H1 (cell line): ENCODE measurements around the gene RRBP1. TPM values are rescaled to one million over a fixed set of nuclear protein-coding genes. Genes with fewer than 3 reads are reported as not detected.

Experiments used
- CTCF ChIA-PET: fragments of 300-600 bp; sonication (Branson Sonifier 250); formaldehyde crosslinking; loops from one replicate; lab custom pipeline; 2021; ENCODE audit not compliant: partially characterized antibody; lab: Charles Lee
- POLR2A ChIA-PET: fragments of 300-600 bp; sonication (Branson Sonifier 250); formaldehyde crosslinking; loops from one replicate; lab custom pipeline; 2021; ENCODE audit warnings: inconsistent platforms; ENCODE audit not compliant: partially characterized antibody; lab: Charles Lee
- DNase-seq, 2 experiments: peaks; one replicate each; pipeline versions ENCODE4 v3.0.0 to v3.0.0-alpha.2; 2010 to 2022; ENCODE audit warnings: low spot score in 2 of 2, low read depth in 1 of 2, mixed read lengths in 1 of 2
- FAIRE-seq: peaks from 2 replicates; lab custom pipeline; 2011; peaks lifted over from hg19 to GRCh38; lab: Jason Lieb, UNC
- H2AFZ ChIP-seq: 2 replicates; pipeline ENCODE4 v1.8.1; 2012; ENCODE audit warnings: low read length, inconsistent platforms
- H2AK5ac ChIP-seq: 2 replicates; pipeline ENCODE4 v1.6.1; 2013; ENCODE audit warnings: low read depth, low read length
- H2BK120ac ChIP-seq: replicated peaks from 2 replicates; pipeline ENCODE3; 2013; ENCODE audit warnings: low read depth, low read length, inconsistent platforms
- H2BK12ac ChIP-seq: 2 replicates; pipeline ENCODE4 v1.6.1; 2013; ENCODE audit warnings: low read depth, low read length
- H2BK15ac ChIP-seq: 2 replicates; pipeline ENCODE4 v1.6.1; 2013; ENCODE audit warnings: low read length
- H2BK20ac ChIP-seq: 2 replicates; pipeline ENCODE4 v1.6.1; 2013; ENCODE audit warnings: low read length
- H2BK5ac ChIP-seq: 2 replicates; pipeline ENCODE4 v1.6.1; 2013; ENCODE audit warnings: low read depth, low read length
- H3K14ac ChIP-seq: 2 replicates; pipeline ENCODE4 v1.6.1; 2013; ENCODE audit warnings: inconsistent platforms; ENCODE audit not compliant: insufficient read length
- H3K18ac ChIP-seq: 2 replicates; pipeline ENCODE4 v1.6.1; 2013; ENCODE audit warnings: low read length; ENCODE audit errors: extremely low read depth
- H3K23ac ChIP-seq: 2 replicates; pipeline ENCODE4 v1.6.1; 2013; ENCODE audit warnings: inconsistent platforms; ENCODE audit not compliant: insufficient read length
- H3K23me2 ChIP-seq: 2 replicates; pipeline ENCODE4 v1.6.1; 2013; ENCODE audit warnings: low read depth, low read length
- H3K27ac ChIP-seq: 2 replicates; pipeline ENCODE4 v1.6.1; 2011; ENCODE audit warnings: low read depth, low read length, inconsistent platforms
- H3K27me3 ChIP-seq, 4 experiments: replicated peaks in 1 of 4; 1 replicate in 1 of 4; 2 replicates in 3 of 4; pipeline versions ENCODE4 v1.6.1 to v1.8.1; 2011 to 2013; ENCODE audit warnings: low read length in 3 of 4, mild to moderate bottlenecking in 3 of 4, inconsistent platforms in 2 of 4, mixed read lengths in 2 of 4, moderate library complexity in 1 of 4; ENCODE audit not compliant: control insufficient read depth in 3 of 4, insufficient read depth in 3 of 4; ENCODE audit errors: extremely low read depth in 1 of 4
- H3K36me3 ChIP-seq, 4 experiments: 2 replicates each; pipeline versions ENCODE4 v1.6.1 to v1.8.1; 2011 to 2013; ENCODE audit warnings: mild to moderate bottlenecking in 4 of 4, low read length in 3 of 4, moderate library complexity in 2 of 4, control low read depth in 1 of 4, inconsistent platforms in 1 of 4; ENCODE audit not compliant: insufficient read depth in 4 of 4, control insufficient read depth in 2 of 4
- H3K4ac ChIP-seq: replicated peaks from 2 replicates; pipeline ENCODE3; 2013; ENCODE audit warnings: low read length, low read depth, mixed read lengths, inconsistent platforms; ENCODE audit not compliant: insufficient read length
- H3K4me1 ChIP-seq, 4 experiments: replicated peaks in 1 of 4; 1 replicate in 1 of 4; 2 replicates in 3 of 4; pipeline versions ENCODE4 v1.6.1 to v1.8.1; 2011 to 2013; ENCODE audit warnings: low read length in 3 of 4, inconsistent platforms in 2 of 4, mixed read lengths in 1 of 4; ENCODE audit not compliant: insufficient read depth in 4 of 4, control insufficient read depth in 3 of 4
- H3K4me2 ChIP-seq, 2 experiments: 2 replicates each; pipeline versions ENCODE4 v1.6.1 to v1.8.1; 2011 to 2013; ENCODE audit warnings: low read depth in 2 of 2, low read length in 2 of 2, control low read depth in 1 of 2, inconsistent platforms in 1 of 2, mild to moderate bottlenecking in 1 of 2; ENCODE audit not compliant: insufficient read depth in 1 of 2
- H3K4me3 ChIP-seq, 4 experiments: fragments of 200-600, 300-600 bp in 1 of 4; sonication (generic), shearing (Covaris generic), sonication (Bioruptor Twin) in 1 of 4; 2 replicates each; pipeline versions ENCODE4 v1.5.1 to v1.8.1; 2011 to 2016; ENCODE audit warnings: low read length in 4 of 4, low read depth in 3 of 4, control low read depth in 2 of 4, inconsistent platforms in 2 of 4, mild to moderate bottlenecking in 2 of 4, mixed read lengths in 1 of 4, moderate library complexity in 1 of 4; ENCODE audit not compliant: insufficient read depth in 2 of 4; ENCODE audit errors: extremely low read depth in 1 of 4
- H3K56ac ChIP-seq: replicated peaks from 2 replicates; pipeline ENCODE3; 2013; ENCODE audit warnings: low read depth, mild to moderate bottlenecking, mixed read lengths, low read length, inconsistent platforms; ENCODE audit not compliant: insufficient read length
- H3K79me1 ChIP-seq: 2 replicates; pipeline ENCODE4 v1.6.1; 2013; ENCODE audit warnings: low read depth, low read length, control low read depth
- H3K79me2 ChIP-seq, 2 experiments: 2 replicates each; pipeline versions ENCODE4 v1.6.1 to v1.8.1; 2012 to 2013; ENCODE audit warnings: low read length in 2 of 2, mild to moderate bottlenecking in 2 of 2, inconsistent platforms in 1 of 2; ENCODE audit not compliant: insufficient read depth in 2 of 2, control insufficient read depth in 1 of 2
- H3K9ac ChIP-seq, 4 experiments: replicated peaks in 1 of 4; 1 replicate in 1 of 4; 2 replicates in 3 of 4; pipeline versions ENCODE4 v1.6.1 to v1.8.1; 2011 to 2013; ENCODE audit warnings: low read depth in 3 of 4, low read length in 3 of 4, control low read depth in 2 of 4, mild to moderate bottlenecking in 2 of 4, moderate library complexity in 2 of 4, inconsistent platforms in 1 of 4; ENCODE audit errors: extremely low read depth in 1 of 4
- H3K9me3 ChIP-seq, 2 experiments: 2 replicates each; pipeline versions ENCODE4 v1.6.1 to v1.8.1; 2012 to 2013; ENCODE audit warnings: mild to moderate bottlenecking in 2 of 2, moderate library complexity in 2 of 2, control low read depth in 1 of 2, inconsistent platforms in 1 of 2, low read depth in 1 of 2, low read length in 1 of 2, mixed read lengths in 1 of 2; ENCODE audit not compliant: insufficient read depth in 2 of 2
- H4K20me1 ChIP-seq, 2 experiments: replicated peaks in 1 of 2; 2 replicates each; pipeline versions ENCODE3 to v1.8.1; 2011 to 2013; ENCODE audit warnings: inconsistent platforms in 2 of 2, low read length in 2 of 2, mild to moderate bottlenecking in 1 of 2; ENCODE audit not compliant: insufficient read depth in 2 of 2, control insufficient read depth in 1 of 2
- H4K5ac ChIP-seq: 2 replicates; pipeline ENCODE4 v1.6.1; 2013; ENCODE audit warnings: low read length, low read depth, mixed read lengths, inconsistent platforms; ENCODE audit not compliant: insufficient read length
- H4K8ac ChIP-seq: 2 replicates; pipeline ENCODE4 v1.8.0; 2013; ENCODE audit warnings: mild to moderate bottlenecking, moderate library complexity, low read length, inconsistent platforms; ENCODE audit not compliant: insufficient read depth; ENCODE audit errors: extremely low read depth
- H4K91ac ChIP-seq: replicated peaks from 2 replicates; pipeline ENCODE3; 2013; ENCODE audit warnings: low read length, mixed read lengths, inconsistent platforms; ENCODE audit not compliant: insufficient read length
- HDAC6 ChIP-seq: IDR thresholded peaks from one replicate; pipeline ENCODE4 v1.7.1; 2012; ENCODE audit warnings: low read depth, mild to moderate bottlenecking, inconsistent platforms, low read length, moderate library complexity
- WGBS, 2 experiments: shearing (Covaris generic) in 1 of 2; methylation state at CpG; one replicate each; pipeline versions ENCODE4 v1.1.6 to v1.1.7; 2013 to 2015; ENCODE audit warnings: low lambda C conversion rate in 2 of 2, mixed read lengths in 2 of 2, inconsistent platforms in 1 of 2, low coverage in 1 of 2, missing lambda C conversion rate in 1 of 2; ENCODE audit not compliant: insufficient replicate concordance in 2 of 2, insufficient coverage in 1 of 2, insufficient read length in 1 of 2; ENCODE audit errors: extremely low coverage in 1 of 2, missing lambda C conversion rate in 1 of 2; 5-methylcytosine and 5-hydroxymethylcytosine counted together
- polyA plus RNA-seq, 7 experiments: library from polyadenylated mRNA; depleted of rRNA in 3 of 7; stranded (reverse) in 5 of 7; unstranded in 2 of 7; fragments of >200 nt in 5 of 7; fragments of 200-250 nt in 2 of 7; gene quantifications; 1 replicate in 5 of 7; 2 replicates in 1 of 7; 4 replicates in 1 of 7; pipeline versions ENCODE4 v1.2.1 to v1.2.3, GENCODE V29; 2011 to 2013; ENCODE audit warnings: missing spikeins in 2 of 7, mixed read lengths in 2 of 7
- total RNA-seq: library from RNA; stranded (reverse); fragmentation: NEBNext Ultra II Directional; extraction: Animal tissue kit (Norgen Biotek cat#: 25700); gene quantifications from 2 replicates; pipeline ENCODE4 v1.2.1, GENCODE V29; 2021

RRBP1 gene
- total and polyA plus RNA-seq, 2 of the 8 experiments (the other 6 are each of a cell fraction or from before 2014, with no cell fraction given) = 15.9 to 157 TPM

GRCh38 chr20:17687800-17688199, 5.8 kb upstream of the RRBP1 start:
- H3K79me2 ChIP-seq = no peaks in the 10 kb centered on the region
- H2AFZ ChIP-seq = no peak overlapping the region
- H3K79me1 ChIP-seq = no peaks in the 10 kb centered on the region
- H3K18ac ChIP-seq = no peak overlapping the region
- H3K14ac ChIP-seq = no peak overlapping the region
- 0 out of 4 replicates have a peak, but pooled peaks cover 0 to 2% of the 10 kb centered on the region in 2 experiments for H3K9me3 ChIP-seq
- peaks cover under 1% of the 10 kb centered on the region; the same call in 1 of the 2 replicates for H3K23me2 ChIP-seq
- no peak overlapping the region for H3K27ac ChIP-seq
- no peak overlapping the region for H2BK20ac ChIP-seq
- no peak overlapping the region for H3K56ac ChIP-seq
- H2BK120ac ChIP-seq = no peak overlapping the region
- DNase-seq = no peak
- no peak overlapping the region for H3K4me2 ChIP-seq
- H3K4ac ChIP-seq = no peak overlapping the region
- TF ChIP-seq HDAC6 = no peak
- no peak for FAIRE-seq
- 87% methylated on average over 3 of the region's 3 CpGs; no CpG with 5 or more reads in 1 of the 2 experiments for WGBS, 2 experiments
- H4K20me1 ChIP-seq = no peaks in the 10 kb centered on the region
- ChIA-PET POLR2A (no interaction called here), CTCF (interaction anchor here (1.1 kb wide), 1 partner anchor 33 kb away, joined by 4 read pairs; no protein-coding TSS in a partner anchor)
- no peak overlapping the region for H4K5ac ChIP-seq
- no peak overlapping the region for H4K91ac ChIP-seq
- H3K36me3 ChIP-seq = no peaks in the 10 kb centered on the region
- H4K8ac ChIP-seq = no peak overlapping the region
- no peaks in the 10 kb centered on the region for H3K27me3 ChIP-seq
- no peak overlapping the region for H2AK5ac ChIP-seq
- peaks cover 0 to 4% (median 0%) of the 10 kb centered on the region in 4 experiments; a peak in 4 of 7 replicates for H3K4me1 ChIP-seq
- no peak overlapping the region for H2BK12ac ChIP-seq
- H3K23ac ChIP-seq = no peak overlapping the region
- H3K9ac ChIP-seq = no peak overlapping the region
- no peak overlapping the region for H3K4me3 ChIP-seq
- H2BK5ac ChIP-seq = no peak overlapping the region
- H2BK15ac ChIP-seq = no peak overlapping the region
